ENCODE measurements around the gene SNTG2. TPM values are rescaled to one million over a fixed set of nuclear protein-coding genes. Genes with fewer than 3 reads are reported as not detected.

Gene SNTG2
- total RNA-seq, 2 donors from 2014 or later, result 2.4 TPM; not detected in 1

- no peak for TF ChIP-seq CTCF (IDR thresholded peaks at IDR 0.05)
- Histone ChIP-seq H3K36me3 (no peaks in the 10 kb centered on the region), H3K27me3 (no peaks in the 10 kb centered on the region), H3K4me1 (no peaks in the 10 kb centered on the region), H3K4me3 (no peak overlapping the region), H3K9me3 (no peaks in the 10 kb centered on the region), H3K27ac (no peak overlapping the region)
- no peak for DNase-seq (ENCODE audit: low spot score)
These were observed 110.3 kb downstream of the SNTG2 start for GRCh38 chr2:1060987-1061386.

DNA sequence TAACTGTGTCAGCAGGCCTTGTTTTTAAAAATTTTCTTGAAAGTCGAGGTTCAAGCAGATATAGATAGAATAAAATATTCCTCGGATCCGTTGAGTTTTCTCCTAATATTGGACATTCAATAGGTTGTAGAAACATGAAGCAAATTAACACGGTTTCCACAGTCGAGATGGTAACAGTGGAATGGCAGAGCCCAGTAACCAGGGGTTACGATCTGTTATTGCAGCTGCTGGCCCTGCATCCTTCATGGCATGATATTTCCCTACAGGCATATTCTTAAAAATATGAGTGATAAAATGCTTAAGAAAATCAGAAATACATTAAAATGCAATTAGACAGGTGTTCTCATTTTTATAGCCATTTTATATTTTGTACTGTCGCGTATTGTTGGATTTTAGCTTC lies 117.6 kb downstream of the SNTG2 start:
- no peak for DNase-seq (ENCODE audit: low spot score)
- no peak for TF ChIP-seq CTCF (IDR thresholded peaks at IDR 0.05)

GRCh38 chr2:1068822-1069221 lies 118.2 kb downstream of the SNTG2 start:
- no peak for TF ChIP-seq CTCF (IDR thresholded peaks at IDR 0.05)
- Histone ChIP-seq H3K9me3 (peaks cover 0 to 7% of the 10 kb centered on the region in 2 donors), H3K27ac (no peak overlapping the region), H3K4me3 (no peak overlapping the region), H3K27me3 (no peaks in the 10 kb centered on the region), H3K4me1 (no peaks in the 10 kb centered on the region), H3K36me3 (no peaks in the 10 kb centered on the region)
- DNase-seq (ENCODE audit: low spot score), result no peak

More for the DNA sequence above, 117.6 kb downstream of the SNTG2 start:
- Histone ChIP-seq H3K9me3 (peaks cover 0 to 7% of the 10 kb centered on the region in 2 donors), H3K4me3 (no peak overlapping the region), H3K27ac (no peak overlapping the region), H3K4me1 (no peaks in the 10 kb centered on the region), H3K27me3 (no peaks in the 10 kb centered on the region), H3K36me3 (no peaks in the 10 kb centered on the region)

GRCh38 chr2:1069847-1070246 lies 119.2 kb downstream of the SNTG2 start:
- Histone ChIP-seq H3K4me1 (no peaks in the 10 kb centered on the region), H3K9me3 (peaks cover 0 to 7% of the 10 kb centered on the region in 2 donors), H3K36me3 (no peaks in the 10 kb centered on the region), H3K4me3 (no peak overlapping the region), H3K27me3 (no peaks in the 10 kb centered on the region), H3K27ac (no peak overlapping the region)
- TF ChIP-seq CTCF (IDR thresholded peaks at IDR 0.05), result no peak
- DNase-seq (ENCODE audit: low spot score), result no peak

GRCh38 chr2:1070601-1071000 lies 120.0 kb downstream of the SNTG2 start:
- DNase-seq (ENCODE audit: low spot score), result no peak
- Histone ChIP-seq H3K36me3 (no peaks in the 10 kb centered on the region), H3K4me1 (no peaks in the 10 kb centered on the region), H3K27ac (no peak overlapping the region), H3K27me3 (no peaks in the 10 kb centered on the region), H3K9me3 (peaks cover 0 to 7% of the 10 kb centered on the region in 2 donors), H3K4me3 (no peak overlapping the region)
- TF ChIP-seq CTCF (IDR thresholded peaks at IDR 0.05), result no peak

GRCh38 chr2:1071650-1072049 lies 121.0 kb downstream of the SNTG2 start:
- TF ChIP-seq CTCF (IDR thresholded peaks at IDR 0.05), result no peak
- Histone ChIP-seq H3K4me3 (no peak overlapping the region), H3K36me3 (no peaks in the 10 kb centered on the region), H3K4me1 (no peaks in the 10 kb centered on the region), H3K9me3 (peaks cover 0 to 7% of the 10 kb centered on the region in 2 donors), H3K27me3 (no peaks in the 10 kb centered on the region), H3K27ac (no peak overlapping the region)
- no peak for DNase-seq (ENCODE audit: low spot score)
